ENCODE results near the gene RTBDN.

Gene RTBDN

GRCh38 chr19:12838182-12838885 is 4.0 kb upstream of the RTBDN start, which contains the start of gene MAST1:
MAST1 (plus strand) TSS chr19:12838515; CDS start chr19:12838573, 58 bp downstream.
- no peaks in the 10 kb centered on the region for H3K36me3 ChIP-seq (ENCODE audit: low read depth)
- ATAC-seq (ENCODE audit: low read depth) = peak; percentile 28; the same call in 1 of the 3 replicates
- H3K4me1 ChIP-seq (ENCODE audit: insufficient read depth, poor library complexity, severe bottlenecking) = peaks cover under 1% of the 10 kb centered on the region
- TF ChIP-seq CTCF (IDR thresholded peaks at IDR 0.05; ENCODE audit: poor library complexity, severe bottlenecking) = peak; percentile 74
- H3K27me3 ChIP-seq (ENCODE audit: insufficient read depth, poor library complexity, severe bottlenecking) = peaks cover 65% of the 10 kb centered on the region
- no peak within 1 kb of the TSS for H3K27ac ChIP-seq (ENCODE audit: poor library complexity, severe bottlenecking)
- H3K4me3 ChIP-seq (ENCODE audit: severe bottlenecking) = peak within 1 kb of the TSS; percentile 26
- H3K9me3 ChIP-seq (ENCODE audit: severe bottlenecking) = no peaks in the 10 kb centered on the region
- DNase-seq (ENCODE audit: low spot score) = no peak

- no peaks in the 10 kb centered on the region for H3K36me3 ChIP-seq (ENCODE audit: low read depth)
- H3K27me3 ChIP-seq (ENCODE audit: insufficient read depth, poor library complexity, severe bottlenecking) = peaks cover 73% of the 10 kb centered on the region
- H3K27ac ChIP-seq (ENCODE audit: poor library complexity, severe bottlenecking) = no peak overlapping the region
- no peak overlapping the region for H3K4me3 ChIP-seq (ENCODE audit: severe bottlenecking)
- H3K9me3 ChIP-seq (ENCODE audit: severe bottlenecking) = no peaks in the 10 kb centered on the region
- no peak for TF ChIP-seq CTCF (IDR thresholded peaks at IDR 0.05; ENCODE audit: poor library complexity, severe bottlenecking)
- DNase-seq (ENCODE audit: low spot score) (no peak), ATAC-seq (ENCODE audit: low read depth) (no peak)
- H3K4me1 ChIP-seq (ENCODE audit: insufficient read depth, poor library complexity, severe bottlenecking) = peaks cover 10% of the 10 kb centered on the region
Observed at GRCh38 chr19:12837225-12837624, 2.8 kb upstream of the RTBDN start.

- Histone ChIP-seq H3K36me3 (ENCODE audit: low read depth) (no peaks in the 10 kb centered on the region), H3K27ac (ENCODE audit: poor library complexity, severe bottlenecking) (no peak overlapping the region), H3K9me3 (ENCODE audit: severe bottlenecking) (no peaks in the 10 kb centered on the region), H3K4me3 (ENCODE audit: severe bottlenecking) (no peak overlapping the region), H3K27me3 (ENCODE audit: insufficient read depth, poor library complexity, severe bottlenecking) (peaks cover 73% of the 10 kb centered on the region), H3K4me1 (ENCODE audit: insufficient read depth, poor library complexity, severe bottlenecking) (peaks cover 10% of the 10 kb centered on the region)
- TF ChIP-seq CTCF (IDR thresholded peaks at IDR 0.05; ENCODE audit: poor library complexity, severe bottlenecking) = no peak
- DNase-seq (ENCODE audit: low spot score) (no peak), ATAC-seq (ENCODE audit: low read depth) (no peak)
Observed at GRCh38 chr19:12836529-12836863, 2.1 kb upstream of the RTBDN start.

- no peak for ATAC-seq (ENCODE audit: low read depth)
- H3K4me1 ChIP-seq (ENCODE audit: insufficient read depth, poor library complexity, severe bottlenecking) = peaks cover 10% of the 10 kb centered on the region
- TF ChIP-seq CTCF (IDR thresholded peaks at IDR 0.05; ENCODE audit: poor library complexity, severe bottlenecking) = no peak
- peaks cover 71% of the 10 kb centered on the region for H3K27me3 ChIP-seq (ENCODE audit: insufficient read depth, poor library complexity, severe bottlenecking)
- no peaks in the 10 kb centered on the region for H3K36me3 ChIP-seq (ENCODE audit: low read depth)
- no peak overlapping the region for H3K4me3 ChIP-seq (ENCODE audit: severe bottlenecking)
- no peaks in the 10 kb centered on the region for H3K9me3 ChIP-seq (ENCODE audit: severe bottlenecking)
- no peak overlapping the region for H3K27ac ChIP-seq (ENCODE audit: poor library complexity, severe bottlenecking)
- DNase-seq (ENCODE audit: low spot score) = no peak
Observed at GRCh38 chr19:12834976-12835757, 788 bp upstream of the RTBDN start.

Data from RWPE2 (cell line).